ENCODE data around the gene PGAP6.
"Not testable (repeated sequence)": the region's sequence is repeated elsewhere in the genome, so short reads cannot be mapped to it uniquely, and the experiment has no call there.

Gene PGAP6

GRCh38 chr16:347203-347602 lies 34.6 kb downstream of the PGAP6 start:
- DNase-seq (ENCODE audit: insufficient read length, low spot score) (no peak), FAIRE-seq (no peak)
- TF ChIP-seq, protein P1, sequence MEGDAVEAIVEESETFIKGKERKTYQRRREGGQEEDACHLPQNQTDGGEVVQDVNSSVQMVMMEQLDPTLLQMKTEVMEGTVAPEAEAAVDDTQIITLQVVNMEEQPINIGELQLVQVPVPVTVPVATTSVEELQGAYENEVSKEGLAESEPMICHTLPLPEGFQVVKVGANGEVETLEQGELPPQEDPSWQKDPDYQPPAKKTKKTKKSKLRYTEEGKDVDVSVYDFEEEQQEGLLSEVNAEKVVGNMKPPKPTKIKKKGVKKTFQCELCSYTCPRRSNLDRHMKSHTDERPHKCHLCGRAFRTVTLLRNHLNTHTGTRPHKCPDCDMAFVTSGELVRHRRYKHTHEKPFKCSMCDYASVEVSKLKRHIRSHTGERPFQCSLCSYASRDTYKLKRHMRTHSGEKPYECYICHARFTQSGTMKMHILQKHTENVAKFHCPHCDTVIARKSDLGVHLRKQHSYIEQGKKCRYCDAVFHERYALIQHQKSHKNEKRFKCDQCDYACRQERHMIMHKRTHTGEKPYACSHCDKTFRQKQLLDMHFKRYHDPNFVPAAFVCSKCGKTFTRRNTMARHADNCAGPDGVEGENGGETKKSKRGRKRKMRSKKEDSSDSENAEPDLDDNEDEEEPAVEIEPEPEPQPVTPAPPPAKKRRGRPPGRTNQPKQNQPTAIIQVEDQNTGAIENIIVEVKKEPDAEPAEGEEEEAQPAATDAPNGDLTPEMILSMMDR (IDR thresholded peaks at IDR 0.05; ENCODE audit: insufficient read depth, missing control alignments) = no peak

GRCh38 chr16:346587-346986 lies 35.2 kb downstream of the PGAP6 start:
- no peak for FAIRE-seq
- DNase-seq (ENCODE audit: insufficient read length, low spot score) = no peak
- TF ChIP-seq, protein P1 (IDR thresholded peaks at IDR 0.05; ENCODE audit: insufficient read depth, missing control alignments) = no peak

GRCh38 chr16:345772-346171 lies 36.0 kb downstream of the PGAP6 start:
- TF ChIP-seq, protein P1 (IDR thresholded peaks at IDR 0.05; ENCODE audit: insufficient read depth, missing control alignments) = no peak
- no peak for FAIRE-seq
- no peak for DNase-seq (ENCODE audit: insufficient read length, low spot score)

- TF ChIP-seq, protein P1 (IDR thresholded peaks at IDR 0.05; ENCODE audit: insufficient read depth, missing control alignments) = no peak
- DNase-seq (ENCODE audit: insufficient read length, low spot score) (no peak), FAIRE-seq (no peak)
Measured at GRCh38 chr16:342455-343213, 39.1 kb downstream of the PGAP6 start.

- FAIRE-seq; DNase-seq (ENCODE audit: insufficient read length, low spot score): not testable (repeated sequence)
Measured at GRCh38 chr16:341974-342336, 39.8 kb downstream of the PGAP6 start.

GRCh38 chr16:341095-341973 lies 40.4 kb downstream of the PGAP6 start:
- DNase-seq (ENCODE audit: insufficient read length, low spot score); FAIRE-seq: not testable (repeated sequence)

DNA sequence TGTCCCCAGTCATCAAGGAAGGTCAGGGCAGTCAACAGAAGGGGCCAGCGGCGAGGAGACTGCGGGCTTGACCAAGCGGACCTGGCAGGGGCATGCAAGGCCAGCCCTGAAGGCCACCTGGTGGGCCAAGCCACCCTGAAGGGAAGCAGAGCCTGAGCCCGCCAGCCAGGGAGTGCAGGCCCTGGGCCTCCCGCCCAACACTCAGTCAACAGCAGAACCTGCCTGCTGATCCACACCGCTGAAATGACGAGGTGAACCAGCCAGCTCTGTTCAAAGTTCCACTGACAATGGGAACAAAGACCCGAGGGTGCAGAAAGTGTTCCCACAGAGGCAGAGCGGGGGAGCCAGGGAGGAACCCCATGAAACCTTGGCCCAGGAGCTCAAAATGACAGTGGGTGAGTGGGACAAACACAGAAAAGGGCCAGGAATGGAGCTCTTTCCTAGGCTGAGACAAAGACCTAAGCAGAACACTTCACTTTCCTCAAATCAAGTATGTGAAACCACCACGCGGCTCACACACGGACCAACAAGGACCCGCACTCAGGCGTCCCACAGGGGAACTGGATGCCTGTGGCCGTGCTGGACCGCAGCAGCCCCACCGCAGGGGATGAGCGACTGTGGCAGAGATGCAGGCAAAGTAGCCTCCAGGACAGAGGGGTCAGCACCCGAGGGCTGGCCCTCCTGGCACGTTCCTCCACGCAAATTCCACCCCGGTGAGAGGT lies 41.2 kb downstream of the PGAP6 start:
- DNase-seq (ENCODE audit: insufficient read length, low spot score) (no peak), FAIRE-seq (no peak)
- TF ChIP-seq, protein P1 (IDR thresholded peaks at IDR 0.05; ENCODE audit: insufficient read depth, missing control alignments) = no peak
